Mesodermal cell (in vitro differentiated cells): ENCODE measurements around the gene COL4A1.

Source experiments
- H3K27ac ChIP-seq: 2 replicates; pipeline ENCODE4 v1.7.0; 2013; ENCODE audit warnings: mild to moderate bottlenecking, low read depth, low read length, moderate library complexity; ENCODE audit not compliant: severe bottlenecking
- H3K36me3 ChIP-seq: 2 replicates; pipeline ENCODE4 v1.7.1; 2013; ENCODE audit warnings: mild to moderate bottlenecking, low read length, moderate library complexity; ENCODE audit not compliant: control insufficient read depth, insufficient read depth
- H3K4me1 ChIP-seq: one replicate; pipeline ENCODE4 v1.7.1; 2013; ENCODE audit warnings: mild to moderate bottlenecking, low read length; ENCODE audit not compliant: insufficient read depth, control insufficient read depth, poor library complexity, severe bottlenecking
- H3K4me3 ChIP-seq: 2 replicates; pipeline ENCODE4 v1.7.0; 2013; ENCODE audit warnings: low read length, control low read depth, mild to moderate bottlenecking; ENCODE audit not compliant: insufficient read depth, poor library complexity, severe bottlenecking; ENCODE audit errors: extremely low read depth
- H3K9me3 ChIP-seq: 2 replicates; pipeline ENCODE4 v1.7.1; 2013; ENCODE audit warnings: mild to moderate bottlenecking, low read length, moderate library complexity; ENCODE audit not compliant: control insufficient read depth
- WGBS, 2 experiments: methylation state at CpG; one replicate each; pipeline ENCODE4 v1.1.5; 2013; ENCODE audit warnings: missing lambda C conversion rate in 2 of 2; ENCODE audit not compliant: insufficient coverage in 2 of 2; 5-methylcytosine and 5-hydroxymethylcytosine counted together

COL4A1 gene

GRCh38 chr13:110290826-110291225, 16.1 kb downstream of the COL4A1 start:
- WGBS, 2 experiments, result 90 to 94% methylated on average over 11 to 15 of the region's 15 CpGs
- Histone ChIP-seq H3K9me3 (no peaks in the 10 kb centered on the region), H3K36me3 (peaks cover 83% of the 10 kb centered on the region), H3K27ac (no peak overlapping the region), H3K4me1 (peaks cover 6% of the 10 kb centered on the region), H3K4me3 (no peak overlapping the region)

- Histone ChIP-seq H3K4me1 (peaks cover 6% of the 10 kb centered on the region), H3K27ac (no peak overlapping the region), H3K9me3 (no peaks in the 10 kb centered on the region), H3K36me3 (peaks cover 80% of the 10 kb centered on the region), H3K4me3 (no peak overlapping the region)
- WGBS, 2 experiments, result 96% methylated on average over 10 of the region's 10 CpGs
These were observed 16.8 kb downstream of the COL4A1 start for GRCh38 chr13:110290153-110290552.

GRCh38 chr13:110289661-110290060, 17.3 kb downstream of the COL4A1 start:
- 95 to 100% methylated on average over 10 of the region's 11 CpGs for WGBS, 2 experiments
- H3K4me3 ChIP-seq, result no peak overlapping the region
- peaks cover 6% of the 10 kb centered on the region for H3K4me1 ChIP-seq

GRCh38 chr13:110289174-110289573, 17.8 kb downstream of the COL4A1 start:
- Histone ChIP-seq H3K36me3 (peaks cover 84% of the 10 kb centered on the region), H3K4me1 (peaks cover 3% of the 10 kb centered on the region), H3K4me3 (no peak overlapping the region), H3K9me3 (no peaks in the 10 kb centered on the region), H3K27ac (no peak overlapping the region)
- 96 to 97% methylated on average over 8 to 9 of the region's 9 CpGs for WGBS, 2 experiments

More at GRCh38 chr13:110289661-110290060, 17.3 kb downstream of the COL4A1 start:
- Histone ChIP-seq H3K27ac (no peak overlapping the region), H3K36me3 (peaks cover 84% of the 10 kb centered on the region), H3K9me3 (no peaks in the 10 kb centered on the region)

GRCh38 chr13:110286833-110287819, 19.8 kb downstream of the COL4A1 start:
- H3K27ac ChIP-seq, result no peak overlapping the region
- H3K4me3 ChIP-seq, result no peak overlapping the region
- no peaks in the 10 kb centered on the region for H3K9me3 ChIP-seq
- H3K4me1 ChIP-seq, result peaks cover 3% of the 10 kb centered on the region
- peaks cover 84% of the 10 kb centered on the region for H3K36me3 ChIP-seq
- WGBS, 2 experiments, result 85 to 88% methylated on average over 15 to 18 of the region's 21 CpGs

GRCh38 chr13:110285991-110286832, 20.7 kb downstream of the COL4A1 start:
- 88 to 94% methylated on average over 14 of the region's 14 CpGs for WGBS, 2 experiments
- Histone ChIP-seq H3K4me1 (peaks cover 3% of the 10 kb centered on the region), H3K36me3 (peaks cover 79% of the 10 kb centered on the region), H3K9me3 (no peaks in the 10 kb centered on the region), H3K27ac (no peak overlapping the region), H3K4me3 (no peak overlapping the region)

GRCh38 chr13:110284779-110285484, 22.0 kb downstream of the COL4A1 start:
- no peaks in the 10 kb centered on the region for H3K4me1 ChIP-seq
- no peak overlapping the region for H3K27ac ChIP-seq
- WGBS, 2 experiments, result 86 to 89% methylated on average over 6 to 7 of the region's 11 CpGs
- H3K9me3 ChIP-seq, result no peaks in the 10 kb centered on the region
- no peak overlapping the region for H3K4me3 ChIP-seq
- H3K36me3 ChIP-seq, result peaks cover 71% of the 10 kb centered on the region

GRCh38 chr13:110283736-110284517, 23.0 kb downstream of the COL4A1 start:
- 87 to 100% methylated on average over 5 of the region's 7 CpGs for WGBS, 2 experiments
- no peak overlapping the region for H3K4me3 ChIP-seq
- no peaks in the 10 kb centered on the region for H3K4me1 ChIP-seq
- peaks cover 68% of the 10 kb centered on the region for H3K36me3 ChIP-seq
- H3K9me3 ChIP-seq, result no peaks in the 10 kb centered on the region
- no peak overlapping the region for H3K27ac ChIP-seq

GRCh38 chr13:110282316-110282841, 24.6 kb downstream of the COL4A1 start:
- no peak overlapping the region for H3K4me3 ChIP-seq
- 100% methylated on average over 1 of the region's 1 CpG for WGBS, 2 experiments
- no peaks in the 10 kb centered on the region for H3K9me3 ChIP-seq
- no peak overlapping the region for H3K27ac ChIP-seq
- peaks cover 5% of the 10 kb centered on the region for H3K4me1 ChIP-seq
- H3K36me3 ChIP-seq, result peaks cover 61% of the 10 kb centered on the region
